GM19240 (cell line): ENCODE data around the gene SAMD1.

Experiments
- DNase-seq: peaks from one replicate; pipeline ENCODE4 v3.0.0; 2011; ENCODE audit warnings: low spot score; ENCODE audit not compliant: insufficient read length

Gene SAMD1

GRCh38 chr19:14089662-14090508 lies 666 bp downstream of the SAMD1 start:
- DNase-seq: peak; percentile 72

- DNase-seq: no peak
Observed at GRCh38 chr19:14089412-14089661, 1.2 kb downstream of the SAMD1 start.

GRCh38 chr19:14088634-14089411 lies 1.7 kb downstream of the SAMD1 start:
- no peak for DNase-seq

GRCh38 chr19:14086098-14086497 lies 4.5 kb downstream of the SAMD1 start:
- DNase-seq: no peak

GRCh38 chr19:14085309-14085995 lies 5.1 kb downstream of the SAMD1 start, which contains the start of gene C19orf67:
Gene C19orf67, minus strand, starts transcription at chr19:14085783. Its CDS starts 156 bp downstream, at chr19:14085627.
- DNase-seq: no peak

GRCh38 chr19:14082675-14082960 lies 7.9 kb downstream of the SAMD1 start:
- no peak for DNase-seq

- no peak for DNase-seq
Observed at GRCh38 chr19:14081797-14082674, 8.5 kb downstream of the SAMD1 start.

- peak; percentile 100 for DNase-seq
Observed at GRCh38 chr19:14080887-14081796, 9.4 kb downstream of the SAMD1 start.

GRCh38 chr19:14078411-14078810 lies 12.1 kb downstream of the SAMD1 start:
- DNase-seq: no peak

- no peak for DNase-seq
Observed at GRCh38 chr19:14073925-14074838, 16.4 kb downstream of the SAMD1 start.

GRCh38 chr19:14073261-14073924 lies 17.2 kb downstream of the SAMD1 start:
- DNase-seq: no peak

- no peak for DNase-seq
Observed at GRCh38 chr19:14072535-14073260, 17.9 kb downstream of the SAMD1 start, which contains the start of gene MISP3. Gene MISP3, plus strand, starts transcription at chr19:14072786. Its CDS starts 524 bp downstream, at chr19:14073310.

GRCh38 chr19:14070268-14071050 lies 20.1 kb downstream of the SAMD1 start:
- DNase-seq: no peak

GRCh38 chr19:14066134-14066533 lies 24.4 kb downstream of the SAMD1 start:
- no peak for DNase-seq

GRCh38 chr19:14063105-14063504 lies 27.4 kb downstream of the SAMD1 start:
- DNase-seq: no peak

- DNase-seq: no peak
Observed at GRCh38 chr19:14062558-14062855, 28.0 kb downstream of the SAMD1 start.
